Adrenal gland (tissue), 12 donors: Measurements from ENCODE around the gene ZDBF2. TPM values are rescaled to one million over a fixed set of nuclear protein-coding genes. Genes with fewer than 3 reads are reported as not detected.

ENCODE experiments used
- DNase-seq, 7 donors: peaks; one replicate each; pipeline ENCODE4 v3.0.0-alpha.2; 2019 to 2020
- H3K27ac ChIP-seq, 5 donors: fragments of 200-600 bp; sonication (generic) in 4 of 5; 1 replicate in 3 of 5; 2 replicates in 2 of 5; pipeline versions ENCODE4 v1.5.1 to v1.8.0; 2016 to 2020; ENCODE audit warnings: mild to moderate bottlenecking in 1 of 5
- H3K27me3 ChIP-seq: fragments of 200-600 bp; 2 replicates; pipeline ENCODE4 v1.8.0; 2021
- H3K36me3 ChIP-seq, 2 donors: fragments of 200-600 bp; replicated peaks in 1 of 2; 1 replicate in 1 of 2; 2 replicates in 1 of 2; pipeline versions ENCODE4 v1.5.1 to v1.8.0; 2018 to 2022
- H3K4me1 ChIP-seq, 2 donors: fragments of 200-600 bp; replicated peaks in 1 of 2; 1 replicate in 1 of 2; 2 replicates in 1 of 2; pipeline versions ENCODE4 v1.5.1 to v1.8.0; 2018 to 2021
- H3K4me3 ChIP-seq, 4 donors: fragments of 200-600 bp; sonication (generic) in 3 of 4; one replicate each; pipeline ENCODE4 v1.5.1; 2016 to 2018
- H3K9me3 ChIP-seq, 3 donors: fragments of 200-600 bp; sonication (generic) in 1 of 3; replicated peaks in 1 of 3; 1 replicate in 2 of 3; 2 replicates in 1 of 3; pipeline versions ENCODE4 v1.5.1 to v1.8.0; 2016 to 2021
- CTCF ChIP-seq, 6 experiments: fragments of 450-650 bp in 4 of 6; fragments of 200-600 bp in 2 of 6; sonication (generic) in 1 of 6; IDR thresholded peaks; 1 replicate in 5 of 6; 2 replicates in 1 of 6; pipeline versions ENCODE4 v1.5.1 to v1.8.0; 2016 to 2021; ENCODE audit warnings: antibody characterized with exemption in 6 of 6, mild to moderate bottlenecking in 2 of 6, moderate library complexity in 1 of 6
- POLR2A ChIP-seq, 2 donors: fragments of 450-650 bp; IDR thresholded peaks; one replicate each; pipeline ENCODE4 v1.6.1; 2017; ENCODE audit warnings: antibody characterized with exemption in 2 of 2, mild to moderate bottlenecking in 2 of 2, moderate library complexity in 1 of 2
- WGBS, 4 donors: extraction: QIAGEN DNeasy Blood & Tissue Kit in 2 of 4; methylation state at CpG; one replicate each; pipeline versions ENCODE4 v1.1.5 to v1.1.7; 2013 to 2017; 5-methylcytosine and 5-hydroxymethylcytosine counted together
- intact Hi-C, 2 donors: fragments of 100-400 bp; cut with DNase I; formaldehyde crosslinking; loops; one replicate each; pipeline versions ENCODE4 v1.14.1 to v1.15.0; 2022 to 2023
- polyA plus RNA-seq, 3 donors: library from polyadenylated mRNA; stranded (reverse); fragments of 200-250 nt in 2 of 3; fragments of 350-450 nt in 1 of 3; fragmentation: Illumina TruSeq in 1 of 3; extraction: RNeasy Lipid Tissue Mini Kit (QIAGEN cat#74804) in 1 of 3; gene quantifications; one replicate each; pipeline ENCODE4 v1.2.3, GENCODE V29; 2013 to 2014
- total RNA-seq, 9 donors: library from RNA; depleted of rRNA in 4 of 9; stranded (reverse); fragments of >200 nt in 4 of 9; fragments of 120-200 nt in 1 of 9; fragmentation: NEBNext Ultra II Directional in 1 of 9; extraction: Animal tissue kit (Norgen Biotek cat#: 25700) in 1 of 9; gene quantifications; one replicate each; pipeline versions ENCODE4 v1.1.0 to v1.2.4, GENCODE V29; 2013 to 2023
- donor health status: healthy with polysubstance abuse.
- donor health status: Bipolar disorder and iron deficiency.
- donor health status: DM: yes; HTN: yes; CAD: no.
- donor health status: DM: no; HTN: no; CAD: no.
- donor health status: DM: no; HTN: no; CAD: no.
- donor health status: DM: yes; HTN: yes; CAD: no.

ZDBF2 gene
- total and polyA plus RNA-seq, 12 donors = 2.3 to 33.6 (median 13.6) TPM

- Histone ChIP-seq H3K4me3 (no peak overlapping the region), H3K4me1 (no peaks in the 10 kb centered on the region), H3K27ac (no peak overlapping the region), H3K27me3 (peaks cover 6% of the 10 kb centered on the region), H3K36me3 (no peaks in the 10 kb centered on the region), H3K9me3 (no peaks in the 10 kb centered on the region)
- intact Hi-C loops = no loop called here
- TF ChIP-seq CTCF (IDR thresholded peaks at IDR 0.05) (no peak), POLR2A (IDR thresholded peaks at IDR 0.05) (no peak)
- no peak for DNase-seq
- 39 to 48% (median 45%) methylated on average over 3 of the region's 3 CpGs for WGBS, 4 donors
These were observed 34.1 kb upstream of the ZDBF2 start for GRCh38 chr2:206240327-206240726.

- TF ChIP-seq POLR2A (IDR thresholded peaks at IDR 0.05) (no peak), CTCF (IDR thresholded peaks at IDR 0.05) (no peak)
- H3K4me3 ChIP-seq = no peak overlapping the region
- peaks cover 6% of the 10 kb centered on the region for H3K27me3 ChIP-seq
- intact Hi-C loops = no loop called here
- DNase-seq = no peak
- no peaks in the 10 kb centered on the region for H3K4me1 ChIP-seq
- H3K36me3 ChIP-seq = no peaks in the 10 kb centered on the region
- no peak overlapping the region for H3K27ac ChIP-seq
- 35 to 56% (median 43%) methylated on average over 4 of the region's 4 CpGs for WGBS, 4 donors
- H3K9me3 ChIP-seq = no peaks in the 10 kb centered on the region
These were observed 32.7 kb upstream of the ZDBF2 start for GRCh38 chr2:206241736-206242135.

- H3K9me3 ChIP-seq = no peaks in the 10 kb centered on the region
- H3K36me3 ChIP-seq = no peaks in the 10 kb centered on the region
- H3K27me3 ChIP-seq = no peaks in the 10 kb centered on the region
- H3K4me3 ChIP-seq = no peak overlapping the region
- 60 to 79% (median 74%) methylated on average over 2 of the region's 2 CpGs for WGBS, 4 donors
- DNase-seq = no peak
- no peak overlapping the region for H3K27ac ChIP-seq
- intact Hi-C loops = no loop called here
- no peaks in the 10 kb centered on the region for H3K4me1 ChIP-seq
- no peak for TF ChIP-seq POLR2A (IDR thresholded peaks at IDR 0.05)
- TF ChIP-seq CTCF (IDR thresholded peaks at IDR 0.05) = no peak
These were observed 29.2 kb upstream of the ZDBF2 start for GRCh38 chr2:206245265-206245672.

- DNase-seq = no peak
- intact Hi-C loops = no loop called here
- no peaks in the 10 kb centered on the region for H3K36me3 ChIP-seq
- H3K27ac ChIP-seq = no peak overlapping the region
- H3K4me3 ChIP-seq = peak overlapping the region in 1 of 4 donors; percentile 17
- TF ChIP-seq CTCF (IDR thresholded peaks at IDR 0.05) (no peak), POLR2A (IDR thresholded peaks at IDR 0.05) (no peak)
- H3K27me3 ChIP-seq = peaks cover 16% of the 10 kb centered on the region
- 46 to 54% (median 48%) methylated on average over 41 to 45 of the region's 45 CpGs for WGBS, 4 donors
- no peaks in the 10 kb centered on the region for H3K9me3 ChIP-seq
- no peaks in the 10 kb centered on the region for H3K4me1 ChIP-seq
These were observed 24.2 kb upstream of the ZDBF2 start for GRCh38 chr2:206250041-206250897.
